Bronchial epithelial cell (primary cell): ENCODE measurements around the gene BORCS8. TPM values are rescaled to one million over a fixed set of nuclear protein-coding genes. Genes with fewer than 3 reads are reported as not detected.
A peak's percentile ranks its signal among the peaks of the same experiment; 100 is the strongest.

Experiments used
- DNase-seq: peaks from one replicate; pipeline ENCODE4 v3.0.0-alpha.2; 2010; ENCODE audit warnings: low read depth
- FAIRE-seq: peaks from 2 replicates; lab custom pipeline; 2011; peaks lifted over from hg19 to GRCh38; lab: Jason Lieb, UNC
- H3K27me3 ChIP-seq: 2 replicates; pipeline ENCODE4 v1.5.1; 2011; ENCODE audit warnings: low read length; ENCODE audit not compliant: control insufficient read depth, insufficient read depth
- H3K36me3 ChIP-seq: 2 replicates; pipeline ENCODE4 v1.5.1; 2011; ENCODE audit warnings: low read length; ENCODE audit not compliant: control insufficient read depth, insufficient read depth
- H3K4me3 ChIP-seq: 2 replicates; pipeline ENCODE4 v1.5.1; 2011; ENCODE audit warnings: mild to moderate bottlenecking, low read depth, low read length, control low read depth
- CTCF ChIP-seq: IDR thresholded peaks from 2 replicates; pipeline ENCODE4 v1.5.1; 2011; ENCODE audit warnings: mild to moderate bottlenecking, moderate library complexity, low read length, control low read depth, inconsistent platforms; ENCODE audit not compliant: insufficient read depth, severe bottlenecking
- total RNA-seq: library from RNA; depleted of rRNA; stranded (reverse); fragments of >200 nt; gene quantifications from 2 replicates; pipeline ENCODE4 v1.2.1, GENCODE V29; 2014

BORCS8 gene
- total RNA-seq, 1 donor from 2014 or later: 10.3 TPM

GRCh38 chr19:19146865-19147264 lies 45.1 kb downstream of the BORCS8 start:
- Histone ChIP-seq H3K4me3 (no peak overlapping the region), H3K27me3 (no peaks in the 10 kb centered on the region), H3K36me3 (peaks cover 5% of the 10 kb centered on the region)
- FAIRE-seq (no peak), DNase-seq (no peak)
- TF ChIP-seq CTCF: no peak

- H3K36me3 ChIP-seq: peaks cover 5% of the 10 kb centered on the region
- DNase-seq (peak; percentile 36), FAIRE-seq (no peak)
- no peaks in the 10 kb centered on the region for H3K27me3 ChIP-seq
- TF ChIP-seq CTCF: peak; percentile 96
- no peak overlapping the region for H3K4me3 ChIP-seq
Measured at GRCh38 chr19:19145684-19146608, 46.0 kb downstream of the BORCS8 start.

GRCh38 chr19:19145281-19145680 lies 46.7 kb downstream of the BORCS8 start:
- DNase-seq (no peak), FAIRE-seq (no peak)
- TF ChIP-seq CTCF: no peak
- no peak overlapping the region for H3K4me3 ChIP-seq
- H3K27me3 ChIP-seq: no peaks in the 10 kb centered on the region
- peaks cover 5% of the 10 kb centered on the region for H3K36me3 ChIP-seq

- DNase-seq (no peak), FAIRE-seq (no peak)
- TF ChIP-seq CTCF: no peak
- no peaks in the 10 kb centered on the region for H3K27me3 ChIP-seq
- no peak overlapping the region for H3K4me3 ChIP-seq
- H3K36me3 ChIP-seq: peaks cover 5% of the 10 kb centered on the region
Measured at GRCh38 chr19:19142347-19142746, 49.6 kb downstream of the BORCS8 start.

- DNase-seq (no peak), FAIRE-seq (no peak)
- Histone ChIP-seq H3K4me3 (no peak overlapping the region), H3K27me3 (no peaks in the 10 kb centered on the region), H3K36me3 (no peaks in the 10 kb centered on the region)
- TF ChIP-seq CTCF: no peak
Measured at GRCh38 chr19:19140476-19140875, 51.5 kb downstream of the BORCS8 start.

GRCh38 chr19:19139876-19140229 lies 52.1 kb downstream of the BORCS8 start:
- DNase-seq: no peak
- FAIRE-seq: no peak
- Histone ChIP-seq H3K36me3 (no peaks in the 10 kb centered on the region), H3K27me3 (no peaks in the 10 kb centered on the region), H3K4me3 (no peak overlapping the region)
- no peak for TF ChIP-seq CTCF
